HCT116 (cell line): ENCODE results near the gene FAM222B. TPM values are rescaled to one million over a fixed set of nuclear protein-coding genes. Genes with fewer than 3 reads are reported as not detected.
A peak's percentile ranks its signal among the peaks of the same experiment; 100 is the strongest.

ENCODE experiments used
- ATAC-seq: fragments of 200-7000 bp; cut with Tn5 transposase; 2 replicates; pipeline ENCODE4 v1.9.1; 2020; ENCODE audit warnings: mild to moderate bottlenecking, moderate library complexity
- BruUV-seq: library from RNA; stranded (reverse); fragments of 400-500 nt; replicated peaks from 2 replicates; lab custom pipeline; 2021; lab: Mats Ljungman, UMichigan
- CTCF ChIA-PET: fragments of 300-600 bp; sonication (Branson Sonifier 250); formaldehyde crosslinking; loops from one replicate; lab custom pipeline; 2021; ENCODE audit warnings: antibody characterized with exemption; lab: Charles Lee
- POLR2A ChIA-PET: fragments of 300-600, 350-600 bp; sonication (Branson Sonifier 250); formaldehyde crosslinking; loops from one replicate; lab custom pipeline; 2021; ENCODE audit warnings: antibody characterized with exemption; lab: Charles Lee
- RAD21 ChIA-PET, 2 experiments: fragments of 300-600 bp; sonication (Branson Sonifier 250); formaldehyde crosslinking; loops; one replicate each; lab custom pipeline; 2023; ENCODE audit warnings: low total read pairs in 2 of 2; ENCODE audit not compliant: uncharacterized antibody in 2 of 2, unreplicated experiment in 2 of 2, low non-redundant PET in 1 of 2; lab: Charles Lee
- DNase-seq: peaks from one replicate; pipeline ENCODE4 v3.0.0-alpha.2; 2010; ENCODE audit warnings: low read depth, low spot score
- H2AFZ ChIP-seq: fragments of 200-600 bp; shearing (Covaris generic), sonication (generic); 2 replicates; pipeline ENCODE4 v1.6.1; 2017; ENCODE audit warnings: low read depth, mixed run types, mixed read lengths, antibody characterized with exemption, low read length; ENCODE audit not compliant: poor library complexity, severe bottlenecking
- H3K27ac ChIP-seq: 2 replicates; pipeline ENCODE4 v1.5.1; 2012; ENCODE audit warnings: low read depth, low read length
- H3K27me3 ChIP-seq: fragments of 200-600 bp; sonication (generic); 2 replicates; pipeline ENCODE4 v1.6.1; 2016; ENCODE audit warnings: mixed run types, low read length, mixed read lengths; ENCODE audit not compliant: insufficient read depth
- H3K36me3 ChIP-seq, 2 experiments: fragments of 200-500 bp in 1 of 2; fragments of 200-600 bp in 1 of 2; sonication (Bioruptor generic) in 1 of 2; sonication (generic) in 1 of 2; 2 replicates each; pipeline versions ENCODE4 v1.5.1 to v1.6.1; 2014 to 2016; ENCODE audit warnings: low read length in 2 of 2, inconsistent platforms in 1 of 2, mixed read lengths in 1 of 2, mixed run types in 1 of 2; ENCODE audit not compliant: insufficient read depth in 2 of 2, control insufficient read depth in 1 of 2
- H3K4me1 ChIP-seq, 2 experiments: fragments of 200-600 bp in 1 of 2; sonication (generic) in 1 of 2; 2 replicates each; pipeline versions ENCODE4 v1.5.1 to v1.6.1; 2012 to 2017; ENCODE audit warnings: low read length in 2 of 2, inconsistent platforms in 1 of 2, mild to moderate bottlenecking in 1 of 2, mixed read lengths in 1 of 2, mixed run types in 1 of 2, moderate library complexity in 1 of 2; ENCODE audit not compliant: insufficient read depth in 2 of 2, control insufficient read depth in 1 of 2
- H3K4me2 ChIP-seq: fragments of 200-600 bp; sonication (generic); 2 replicates; pipeline ENCODE4 v1.6.1; 2017; ENCODE audit warnings: mixed run types, low read length, mixed read lengths
- H3K4me3 ChIP-seq, 2 experiments: fragments of 200-600 bp in 1 of 2; sonication (generic) in 1 of 2; replicated peaks in 1 of 2; 2 replicates each; pipeline ENCODE4 v1.5.1; 2011 to 2016; ENCODE audit warnings: low read length in 2 of 2, control low read depth in 1 of 2, low read depth in 1 of 2, mild to moderate bottlenecking in 1 of 2, mixed read lengths in 1 of 2, mixed run types in 1 of 2
- H3K79me2 ChIP-seq: fragments of 200-600 bp; sonication (generic); 2 replicates; pipeline ENCODE4 v1.6.1; 2017; ENCODE audit warnings: mild to moderate bottlenecking, mixed run types, low read length, moderate library complexity, mixed read lengths; ENCODE audit not compliant: insufficient read depth
- H3K9ac ChIP-seq: fragments of 200-600 bp; sonication (generic); 2 replicates; pipeline ENCODE4 v1.6.1; 2016; ENCODE audit warnings: low read length, mixed read lengths
- H3K9me2 ChIP-seq: fragments of 200-600 bp; sonication (generic), shearing (Covaris generic); 2 replicates; pipeline ENCODE4 v1.6.1; 2017; ENCODE audit warnings: mixed run types, mild to moderate bottlenecking, moderate library complexity; ENCODE audit not compliant: insufficient read depth
- H3K9me3 ChIP-seq, 2 experiments: fragments of 200-500 bp in 1 of 2; fragments of 200-600 bp in 1 of 2; sonication (Bioruptor generic) in 1 of 2; sonication (generic) in 1 of 2; 2 replicates each; pipeline ENCODE4 v1.6.1; 2014 to 2017; ENCODE audit warnings: low read length in 2 of 2, mixed read lengths in 2 of 2, inconsistent platforms in 1 of 2, low read depth in 1 of 2, mild to moderate bottlenecking in 1 of 2, mixed run types in 1 of 2, moderate library complexity in 1 of 2; ENCODE audit not compliant: control insufficient read depth in 1 of 2, insufficient read depth in 1 of 2
- H4K20me1 ChIP-seq: fragments of 200-600 bp; sonication (generic), shearing (Covaris generic); 2 replicates; pipeline ENCODE4 v1.6.1; 2017; ENCODE audit warnings: mixed run types, mild to moderate bottlenecking, moderate library complexity; ENCODE audit not compliant: insufficient read depth
- CBX3 ChIP-seq: IDR thresholded peaks from 2 replicates; pipeline ENCODE4 v1.6.1; 2012; ENCODE audit warnings: low read depth
- CEBPB ChIP-seq: IDR thresholded peaks from 2 replicates; pipeline ENCODE4 v1.6.1; 2012; ENCODE audit warnings: low read depth
- ELF1 ChIP-seq: IDR thresholded peaks from 2 replicates; pipeline ENCODE4 v1.6.1; 2012; ENCODE audit warnings: low read depth, borderline replicate concordance
- EZH2 ChIP-seq: fragments of 200-600 bp; sonication (generic); IDR thresholded peaks from 2 replicates; pipeline ENCODE4 v1.6.1; 2017; ENCODE audit warnings: antibody characterized with exemption, mixed run types
- EZH2phosphoT487 ChIP-seq: fragments of 200-600 bp; IDR thresholded peaks from 2 replicates; pipeline ENCODE4 v1.6.1; 2018; ENCODE audit warnings: antibody characterized with exemption, borderline replicate concordance
- FOSL1 ChIP-seq: IDR thresholded peaks from 2 replicates; pipeline ENCODE4 v1.6.1; 2012; ENCODE audit warnings: low read depth
- JUND ChIP-seq: IDR thresholded peaks from 2 replicates; pipeline ENCODE4 v1.6.1; 2012
- POLR2AphosphoS5 ChIP-seq: IDR thresholded peaks from 2 replicates; pipeline ENCODE4 v1.6.1; 2011; ENCODE audit warnings: mild to moderate bottlenecking, low read depth, low read length, moderate library complexity
- RAD21 ChIP-seq: IDR thresholded peaks from 2 replicates; pipeline ENCODE4 v1.6.1; 2012; ENCODE audit warnings: low read depth, mild to moderate bottlenecking
- SP1 ChIP-seq: IDR thresholded peaks from 2 replicates; pipeline ENCODE4 v1.6.1; 2012; ENCODE audit warnings: low read depth
- TCF7L2 ChIP-seq: IDR thresholded peaks from 2 replicates; pipeline ENCODE4 v1.7.0; 2011; ENCODE audit warnings: borderline replicate concordance, inconsistent platforms; ENCODE audit not compliant: insufficient read depth, insufficient read length; ENCODE audit errors: extremely low read depth
- YY1 ChIP-seq: IDR thresholded peaks from 2 replicates; pipeline ENCODE4 v1.6.1; 2011; ENCODE audit warnings: low read length, low read depth, moderate library complexity, mild to moderate bottlenecking; ENCODE audit not compliant: insufficient replicate concordance; ENCODE audit errors: extremely low read depth
- intact Hi-C: fragments of 100-400 bp; cut with micrococcal nuclease; formaldehyde crosslinking; loops from 2 replicates; pipeline ENCODE4 v1.10.0; 2022
- total RNA-seq: library from RNA; stranded (reverse); gene quantifications from one replicate; pipeline ENCODE4 v1.2.1, GENCODE V29; 2021; ENCODE audit not compliant: unreplicated experiment
- TF ChIP-seq, protein P1 (sequence below): IDR thresholded peaks from 2 replicates; pipeline ENCODE4 v1.6.1; 2012
- TF ChIP-seq, protein P2 (sequence below), 3 experiments: fragments of 200-600 bp in 1 of 3; sonication (generic) in 1 of 3; IDR thresholded peaks in 2 of 3; conservative IDR thresholded peaks in 1 of 3; 2 replicates each; pipeline ENCODE4 v1.5.1; 2012 to 2017; ENCODE audit warnings: low read depth in 2 of 3, low read length in 2 of 3, antibody characterized with exemption in 1 of 3, borderline replicate concordance in 1 of 3, control low read depth in 1 of 3, mild to moderate bottlenecking in 1 of 3, mixed read lengths in 1 of 3, mixed run types in 1 of 3, moderate library complexity in 1 of 3; ENCODE audit not compliant: insufficient read depth in 1 of 3

Gene FAM222B
- total RNA-seq, 1 experiment from 2014 or later = 22.7 TPM

DNA sequence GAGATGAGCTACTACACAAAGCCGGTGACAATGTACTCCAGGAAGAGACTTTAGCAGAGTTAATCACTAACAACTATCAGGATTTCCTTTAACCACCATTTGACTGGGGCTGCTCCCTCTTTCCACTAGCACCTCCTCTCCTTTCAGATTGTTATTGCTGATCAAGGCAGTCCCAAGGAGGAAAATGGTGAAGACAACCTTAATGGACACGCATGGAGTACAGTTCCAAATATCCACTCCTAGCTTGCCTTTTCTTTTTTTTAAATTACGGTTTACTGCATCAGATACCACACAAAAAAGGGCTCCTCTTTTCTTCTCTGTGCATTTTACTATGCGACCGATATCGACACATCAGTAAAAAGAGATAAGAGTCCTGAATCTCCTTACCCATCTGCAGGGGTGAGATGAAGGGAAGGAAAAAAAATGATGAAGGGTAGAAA, 30.9 kb downstream of the FAM222B start (continued):
- TF ChIP-seq, protein P1, sequence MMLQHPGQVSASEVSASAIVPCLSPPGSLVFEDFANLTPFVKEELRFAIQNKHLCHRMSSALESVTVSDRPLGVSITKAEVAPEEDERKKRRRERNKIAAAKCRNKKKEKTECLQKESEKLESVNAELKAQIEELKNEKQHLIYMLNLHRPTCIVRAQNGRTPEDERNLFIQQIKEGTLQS = no peak
- no peak for TF ChIP-seq EZH2phosphoT487
- TF ChIP-seq JUND = no peak
- no peak for TF ChIP-seq EZH2
- no peak for TF ChIP-seq YY1
- no peak for TF ChIP-seq RAD21
- no peak for TF ChIP-seq CBX3
- no peak for TF ChIP-seq CEBPB
- TF ChIP-seq SP1 = no peak

DNA sequence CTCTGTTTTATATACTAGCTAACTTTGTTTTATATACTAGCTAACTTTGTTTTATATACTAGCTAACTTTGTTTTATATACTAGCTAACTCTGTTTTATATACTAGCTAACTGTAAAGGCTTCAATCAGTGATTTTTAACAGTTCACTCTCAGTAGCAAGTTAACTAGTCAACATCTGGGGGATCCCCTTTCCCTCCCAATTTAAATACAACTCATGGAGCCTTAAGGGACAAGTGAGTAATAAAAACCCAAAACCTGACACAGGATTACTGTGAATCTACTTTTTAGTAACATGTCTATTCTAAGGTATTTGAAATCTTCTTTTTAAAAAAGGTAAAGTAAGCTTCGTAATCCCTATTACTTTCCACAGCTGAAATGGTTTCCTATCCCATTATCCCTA, 32.2 kb downstream of the FAM222B start:
- intact Hi-C loops = no loop called here
- ChIA-PET RAD21 (interaction anchor here in 1 of 2 experiments (1.8 kb wide), 1 partner anchor 47 kb away, joined by 5 read pairs; no protein-coding TSS in a partner anchor), CTCF (interaction anchor here (1.2 to 1.6 kb wide), 2 partner anchors 47 to 83 kb away, joined by 4 to 5 read pairs; no protein-coding TSS in a partner anchor), POLR2A (interaction anchor here (0.9 to 1.9 kb wide), 3 partner anchors 20 to 83 kb away, joined by 3 to 4 read pairs (median 3); no protein-coding TSS in a partner anchor)
- H4K20me1 ChIP-seq = no peaks in the 10 kb centered on the region
- no peak overlapping the region for H2AFZ ChIP-seq
- no peak for ATAC-seq
- no peaks in the 10 kb centered on the region for H3K9me2 ChIP-seq
- H3K9ac ChIP-seq = peak overlapping the region; percentile 91; the same call in 1 of the 2 replicates
- TF ChIP-seq, protein P2, sequence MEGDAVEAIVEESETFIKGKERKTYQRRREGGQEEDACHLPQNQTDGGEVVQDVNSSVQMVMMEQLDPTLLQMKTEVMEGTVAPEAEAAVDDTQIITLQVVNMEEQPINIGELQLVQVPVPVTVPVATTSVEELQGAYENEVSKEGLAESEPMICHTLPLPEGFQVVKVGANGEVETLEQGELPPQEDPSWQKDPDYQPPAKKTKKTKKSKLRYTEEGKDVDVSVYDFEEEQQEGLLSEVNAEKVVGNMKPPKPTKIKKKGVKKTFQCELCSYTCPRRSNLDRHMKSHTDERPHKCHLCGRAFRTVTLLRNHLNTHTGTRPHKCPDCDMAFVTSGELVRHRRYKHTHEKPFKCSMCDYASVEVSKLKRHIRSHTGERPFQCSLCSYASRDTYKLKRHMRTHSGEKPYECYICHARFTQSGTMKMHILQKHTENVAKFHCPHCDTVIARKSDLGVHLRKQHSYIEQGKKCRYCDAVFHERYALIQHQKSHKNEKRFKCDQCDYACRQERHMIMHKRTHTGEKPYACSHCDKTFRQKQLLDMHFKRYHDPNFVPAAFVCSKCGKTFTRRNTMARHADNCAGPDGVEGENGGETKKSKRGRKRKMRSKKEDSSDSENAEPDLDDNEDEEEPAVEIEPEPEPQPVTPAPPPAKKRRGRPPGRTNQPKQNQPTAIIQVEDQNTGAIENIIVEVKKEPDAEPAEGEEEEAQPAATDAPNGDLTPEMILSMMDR (IDR thresholded peaks at IDR 0.05 in 2 of 3, conservative IDR thresholded peaks at IDR 0.05 in 1 of 3; ENCODE audit: borderline replicate concordance in 1 of 3, insufficient read depth in 1 of 3, low read depth in 2 of 3, low read length in 2 of 3) = no peak
- TF ChIP-seq TCF7L2 (no peak), POLR2AphosphoS5 (no peak), ELF1 (no peak), FOSL1 (no peak)
- H3K4me3 ChIP-seq = no peak overlapping the region
- H3K4me1 ChIP-seq = peaks cover 62 to 67% of the 10 kb centered on the region in 2 experiments
- no TSS peak for BruUV-seq
- H3K4me2 ChIP-seq = peak overlapping the region; percentile 87
- H3K27ac ChIP-seq = peak overlapping the region; percentile 95; the same call in 1 of the 2 replicates
- H3K27me3 ChIP-seq = no peaks in the 10 kb centered on the region
- H3K9me3 ChIP-seq = no peaks in the 10 kb centered on the region
- DNase-seq = no peak
- H3K79me2 ChIP-seq = peaks cover 75% of the 10 kb centered on the region
- peaks cover 0 to 7% of the 10 kb centered on the region in 2 experiments; a peak in 1 of 4 replicates for H3K36me3 ChIP-seq
